CD4-positive, CD25-positive, alpha-beta regulatory T cell (primary cell): ENCODE data around the gene MAT1A. TPM values are rescaled to one million over a fixed set of nuclear protein-coding genes. Genes with fewer than 3 reads are reported as not detected.
"Not testable (repeated sequence)": the region's sequence is repeated elsewhere in the genome, so short reads cannot be mapped to it uniquely, and the experiment has no call there.

Source experiments
- ATAC-seq, 2 donors: fragments of 150-1000 bp; cut with Tn5 transposase; one replicate each; pipeline ENCODE4 v1.10.0; 2021; ENCODE audit warnings: low read depth in 2 of 2, moderate number of reproducible peaks in 2 of 2, moderate library complexity in 1 of 2
- DNase-seq, 3 donors: peaks; one replicate each; pipeline versions ENCODE4 v3.0.0 to v3.0.0-alpha.2; 2012 to 2022; ENCODE audit warnings: mixed read lengths in 1 of 3
- H3K27ac ChIP-seq: one replicate; pipeline ENCODE4 v1.7.0; 2013; ENCODE audit warnings: mild to moderate bottlenecking, low read length; ENCODE audit not compliant: insufficient read depth, poor library complexity, severe bottlenecking
- H3K27me3 ChIP-seq: one replicate; pipeline ENCODE4 v1.7.0; 2013; ENCODE audit warnings: low read length; ENCODE audit not compliant: control insufficient read depth, insufficient read depth
- H3K36me3 ChIP-seq: one replicate; pipeline ENCODE4 v1.7.0; 2013; ENCODE audit warnings: mild to moderate bottlenecking, low read length, moderate library complexity; ENCODE audit not compliant: control insufficient read depth, insufficient read depth
- H3K4me1 ChIP-seq: 2 replicates; pipeline ENCODE4 v1.7.0; 2013; ENCODE audit warnings: mild to moderate bottlenecking, low read length; ENCODE audit not compliant: insufficient read depth, control insufficient read depth, poor library complexity, severe bottlenecking
- H3K4me3 ChIP-seq: one replicate; pipeline ENCODE4 v1.7.0; 2013; ENCODE audit warnings: low read depth, mild to moderate bottlenecking, low read length, moderate library complexity
- H3K9me3 ChIP-seq, 2 experiments: 1 replicate in 1 of 2; 2 replicates in 1 of 2; pipeline ENCODE4 v1.7.0; 2013; ENCODE audit warnings: low read length in 2 of 2, mild to moderate bottlenecking in 1 of 2, moderate library complexity in 1 of 2; ENCODE audit not compliant: control insufficient read depth in 2 of 2
- H3K27ac Mint-ChIP-seq, 3 donors: one replicate each; pipeline ENCODE4 v1.8.0; 2020 to 2022; ENCODE audit warnings: mild to moderate bottlenecking in 3 of 3, mixed read lengths in 3 of 3, moderate library complexity in 2 of 3
- H3K27me3 Mint-ChIP-seq: one replicate; pipeline ENCODE4 v1.8.0; 2022; ENCODE audit warnings: mild to moderate bottlenecking, mixed read lengths
- H3K36me3 Mint-ChIP-seq: one replicate; pipeline ENCODE4 v1.8.0; 2020; ENCODE audit warnings: mixed read lengths
- H3K4me1 Mint-ChIP-seq, 4 donors: one replicate each; pipeline ENCODE4 v1.8.0; 2020 to 2022; ENCODE audit warnings: mixed read lengths in 4 of 4, mild to moderate bottlenecking in 1 of 4
- H3K4me3 Mint-ChIP-seq, 4 donors: one replicate each; pipeline ENCODE4 v1.8.0; 2020 to 2022; ENCODE audit warnings: mild to moderate bottlenecking in 4 of 4, mixed read lengths in 4 of 4, moderate library complexity in 3 of 4
- H3K9me3 Mint-ChIP-seq, 7 donors: one replicate each; pipeline ENCODE4 v1.8.0; 2020 to 2022; ENCODE audit warnings: mixed read lengths in 7 of 7, mild to moderate bottlenecking in 3 of 7, moderate library complexity in 2 of 7
- polyA plus RNA-seq, 4 donors: library from polyadenylated mRNA; unstranded; fragments of 300-500 nt; fragmentation: Illumina TruSeq; gene quantifications; one replicate each; pipeline ENCODE4 v1.2.3, GENCODE V29; 2021
- total RNA-seq: library from RNA; stranded (reverse); gene quantifications from one replicate; pipeline ENCODE4 v1.2.3, GENCODE V29; 2022

MAT1A gene
- total and polyA plus RNA-seq, 5 donors from 2014 or later = not detected

DNA sequence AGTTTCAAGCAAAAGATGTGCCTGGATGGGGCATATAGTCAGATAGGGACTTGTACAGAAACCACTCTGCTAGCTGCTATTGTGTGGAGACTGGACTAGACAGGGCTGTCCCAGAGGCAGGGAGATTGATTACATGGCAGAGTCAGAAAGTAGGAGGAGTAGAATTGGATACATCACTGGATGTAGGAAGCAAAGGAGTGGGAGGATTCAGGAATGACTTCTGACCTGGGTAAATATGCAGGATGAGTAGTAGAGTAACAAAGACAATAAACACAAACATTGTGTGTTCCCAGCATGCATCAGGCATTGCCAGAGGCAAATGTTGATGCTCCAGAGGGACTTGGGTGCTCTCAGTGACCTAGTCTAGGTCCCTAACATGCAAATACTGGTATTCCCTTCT, 30.9 kb upstream of the MAT1A start:
- Histone ChIP-seq H3K27me3 (peaks cover 3% of the 10 kb centered on the region), H3K4me1 (no peaks in the 10 kb centered on the region), H3K4me3 (no peak overlapping the region), H3K36me3 (no peaks in the 10 kb centered on the region), H3K27ac (no peak overlapping the region), H3K9me3 (no peaks in the 10 kb centered on the region)
- H3K36me3 Mint-ChIP-seq = no peaks in the 10 kb centered on the region
- peaks cover 14% of the 10 kb centered on the region for H3K27me3 Mint-ChIP-seq
- DNase-seq (no peak), ATAC-seq (no peak)
- no peak overlapping the region for H3K27ac Mint-ChIP-seq
- no peaks in the 10 kb centered on the region for H3K4me1 Mint-ChIP-seq
- H3K4me3 Mint-ChIP-seq = no peak overlapping the region
- no peaks in the 10 kb centered on the region for H3K9me3 Mint-ChIP-seq

DNA sequence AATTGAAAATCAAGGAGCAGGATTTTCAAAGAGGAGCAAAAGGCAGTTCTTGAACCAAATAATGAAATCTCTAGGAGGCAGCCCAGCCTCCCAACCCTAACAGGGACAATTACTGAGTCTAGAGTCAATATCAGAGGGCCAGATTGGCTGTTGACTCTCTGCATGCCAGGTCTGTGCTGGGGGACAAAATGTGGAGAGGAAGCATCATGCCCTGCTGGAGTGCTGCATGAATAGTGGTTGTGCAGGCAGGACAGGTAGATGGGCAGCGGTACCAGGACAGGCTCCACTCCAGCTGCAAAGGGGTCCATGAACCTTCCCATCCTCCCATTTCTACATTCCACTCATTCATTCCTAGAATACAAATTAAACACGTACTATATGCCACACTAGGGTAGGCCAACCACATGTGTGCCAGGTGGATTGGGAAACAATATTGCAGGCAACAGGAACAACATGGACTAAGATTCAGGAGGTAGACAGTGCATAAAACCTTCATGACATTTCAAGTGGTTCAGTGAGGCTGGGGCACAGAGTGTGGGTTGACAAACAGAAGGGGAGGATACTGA, 30.4 kb upstream of the MAT1A start:
- H3K36me3 Mint-ChIP-seq = no peaks in the 10 kb centered on the region
- Histone ChIP-seq H3K36me3 (no peaks in the 10 kb centered on the region), H3K4me3 (no peak overlapping the region), H3K4me1 (no peaks in the 10 kb centered on the region), H3K9me3 (no peaks in the 10 kb centered on the region), H3K27ac (no peak overlapping the region), H3K27me3 (peaks cover 3% of the 10 kb centered on the region)
- no peak overlapping the region for H3K4me3 Mint-ChIP-seq
- no peak for DNase-seq
- H3K27ac Mint-ChIP-seq = no peak overlapping the region
- no peaks in the 10 kb centered on the region for H3K4me1 Mint-ChIP-seq
- peaks cover 11% of the 10 kb centered on the region for H3K27me3 Mint-ChIP-seq
- H3K9me3 Mint-ChIP-seq = no peaks in the 10 kb centered on the region
- ATAC-seq = no peak

DNA sequence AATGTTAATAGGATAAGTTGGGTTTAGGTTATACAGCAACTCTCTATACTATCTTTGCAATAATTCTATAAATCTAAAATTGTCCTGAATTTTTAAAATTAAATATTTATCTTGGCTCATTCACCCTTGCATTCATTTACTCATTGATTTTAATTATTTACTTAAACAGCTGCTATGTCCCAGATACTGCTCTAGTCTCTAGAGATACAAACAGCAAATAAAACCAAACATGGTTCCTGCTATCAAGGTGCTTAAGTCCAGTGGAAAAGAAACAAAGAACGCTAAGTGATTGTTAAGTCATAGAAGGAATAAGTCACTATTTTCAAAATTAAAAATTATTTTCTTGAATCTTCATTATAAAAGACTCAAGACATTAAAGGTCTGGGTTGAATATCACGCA, 29.9 kb upstream of the MAT1A start:
- Mint-ChIP-seq H3K4me3 (no peak overlapping the region), H3K27me3 (peaks cover 11% of the 10 kb centered on the region), H3K36me3 (no peaks in the 10 kb centered on the region), H3K27ac (no peak overlapping the region), H3K4me1 (no peaks in the 10 kb centered on the region), H3K9me3 (no peaks in the 10 kb centered on the region)
- DNase-seq (no peak), ATAC-seq (no peak)
- H3K4me3 ChIP-seq = no peak overlapping the region
- no peaks in the 10 kb centered on the region for H3K36me3 ChIP-seq
- H3K4me1 ChIP-seq = no peaks in the 10 kb centered on the region
- H3K9me3 ChIP-seq = no peaks in the 10 kb centered on the region
- H3K27ac ChIP-seq = no peak overlapping the region
- peaks cover 3% of the 10 kb centered on the region for H3K27me3 ChIP-seq

DNA sequence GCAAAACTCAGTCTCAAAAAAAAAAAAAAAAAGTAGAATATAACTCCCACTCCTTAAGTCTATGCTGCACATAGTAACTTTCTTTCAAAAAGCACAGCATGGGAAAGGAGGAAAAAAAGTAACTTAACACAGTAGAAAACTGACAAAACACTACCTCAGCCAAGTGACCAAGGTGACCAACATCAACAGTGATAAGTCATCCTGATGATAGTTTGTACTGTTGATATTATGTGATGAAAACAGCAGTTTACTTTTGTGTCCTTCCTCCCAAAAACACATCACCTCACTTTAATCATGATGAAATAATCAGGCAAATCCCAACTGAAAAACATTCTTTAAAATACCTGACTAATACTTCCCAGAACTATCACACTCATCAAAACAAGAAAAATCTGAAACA, 29.3 kb upstream of the MAT1A start:
- Mint-ChIP-seq H3K36me3 (no peaks in the 10 kb centered on the region), H3K4me3 (no peak overlapping the region), H3K27ac (no peak overlapping the region), H3K27me3 (peaks cover 7% of the 10 kb centered on the region), H3K4me1 (no peaks in the 10 kb centered on the region), H3K9me3 (no peaks in the 10 kb centered on the region)
- no peaks in the 10 kb centered on the region for H3K4me1 ChIP-seq
- no peak for ATAC-seq
- no peak overlapping the region for H3K4me3 ChIP-seq
- no peaks in the 10 kb centered on the region for H3K36me3 ChIP-seq
- no peaks in the 10 kb centered on the region for H3K27me3 ChIP-seq
- no peak overlapping the region for H3K27ac ChIP-seq
- DNase-seq = no peak
- no peaks in the 10 kb centered on the region for H3K9me3 ChIP-seq

GRCh38 chr10:80315391-80315790, 25.9 kb upstream of the MAT1A start:
- ATAC-seq (no peak), DNase-seq (no peak)
- Histone ChIP-seq H3K4me1 (no peaks in the 10 kb centered on the region), H3K27me3 (no peaks in the 10 kb centered on the region), H3K9me3 (no peaks in the 10 kb centered on the region), H3K36me3 (no peaks in the 10 kb centered on the region), H3K4me3 (no peak overlapping the region), H3K27ac (no peak overlapping the region)
- Mint-ChIP-seq H3K27me3 (no peaks in the 10 kb centered on the region), H3K27ac (no peak overlapping the region), H3K36me3 (no peaks in the 10 kb centered on the region), H3K9me3 (no peaks in the 10 kb centered on the region), H3K4me1 (no peaks in the 10 kb centered on the region), H3K4me3 (no peak overlapping the region)

DNA sequence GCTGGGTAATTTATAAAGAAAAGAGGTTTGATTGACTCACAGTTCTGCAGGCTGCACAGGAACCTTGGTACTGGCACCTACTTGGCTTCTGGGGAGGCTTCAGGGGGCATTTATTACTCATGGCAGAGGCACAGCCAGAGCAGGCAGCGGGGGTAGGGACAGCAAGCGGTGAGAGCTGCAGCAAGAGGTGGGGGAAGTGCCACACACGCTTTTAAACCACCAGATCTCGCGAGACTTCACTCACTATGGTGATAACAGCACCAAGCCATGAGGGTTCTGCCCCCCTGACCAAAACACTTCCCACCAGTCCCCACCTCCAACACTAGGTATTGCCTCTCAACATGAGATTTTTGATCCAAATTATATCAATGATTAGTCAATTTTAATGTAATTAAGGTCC, 24.1 kb upstream of the MAT1A start:
- Histone ChIP-seq H3K27ac (no peak overlapping the region), H3K4me1 (no peaks in the 10 kb centered on the region), H3K36me3 (no peaks in the 10 kb centered on the region), H3K4me3 (no peak overlapping the region), H3K9me3 (no peaks in the 10 kb centered on the region), H3K27me3 (no peaks in the 10 kb centered on the region)
- no peaks in the 10 kb centered on the region for H3K27me3 Mint-ChIP-seq
- H3K9me3 Mint-ChIP-seq = peaks cover 0 to 2% (median 0%) of the 10 kb centered on the region in 7 donors
- DNase-seq (no peak), ATAC-seq (no peak)
- H3K27ac Mint-ChIP-seq = no peak overlapping the region
- no peaks in the 10 kb centered on the region for H3K36me3 Mint-ChIP-seq
- H3K4me3 Mint-ChIP-seq = no peak overlapping the region
- no peaks in the 10 kb centered on the region for H3K4me1 Mint-ChIP-seq

DNA sequence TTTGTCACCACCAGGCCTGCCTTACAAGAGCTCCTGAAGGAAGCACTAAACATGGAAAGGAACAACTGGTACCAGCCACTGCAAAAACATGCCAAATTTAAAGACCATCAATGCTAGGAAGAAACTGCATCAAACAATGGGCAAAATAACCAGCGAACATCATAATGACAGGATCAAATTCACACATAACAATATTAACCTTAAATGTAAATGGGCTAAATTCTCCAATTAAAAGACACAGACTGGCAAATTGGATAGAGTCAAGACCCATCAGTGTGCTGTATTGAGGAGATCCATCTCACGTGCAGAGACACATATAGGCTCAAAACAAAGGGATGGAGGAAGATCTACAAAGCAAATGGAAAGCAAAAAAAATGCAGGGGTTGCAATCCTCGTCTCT, 16.5 kb upstream of the MAT1A start:
- ATAC-seq, H3K4me3 Mint-ChIP-seq, H3K36me3 Mint-ChIP-seq, H3K4me3 ChIP-seq, H3K27ac Mint-ChIP-seq, H3K4me1 Mint-ChIP-seq, H3K27me3 Mint-ChIP-seq, H3K4me1 ChIP-seq, H3K27me3 ChIP-seq, DNase-seq, H3K36me3 ChIP-seq, H3K9me3 ChIP-seq, H3K27ac ChIP-seq: not testable (repeated sequence)
- H3K9me3 Mint-ChIP-seq = peaks cover 0 to 21% (median 11%) of the 10 kb centered on the region in 7 donors

DNA sequence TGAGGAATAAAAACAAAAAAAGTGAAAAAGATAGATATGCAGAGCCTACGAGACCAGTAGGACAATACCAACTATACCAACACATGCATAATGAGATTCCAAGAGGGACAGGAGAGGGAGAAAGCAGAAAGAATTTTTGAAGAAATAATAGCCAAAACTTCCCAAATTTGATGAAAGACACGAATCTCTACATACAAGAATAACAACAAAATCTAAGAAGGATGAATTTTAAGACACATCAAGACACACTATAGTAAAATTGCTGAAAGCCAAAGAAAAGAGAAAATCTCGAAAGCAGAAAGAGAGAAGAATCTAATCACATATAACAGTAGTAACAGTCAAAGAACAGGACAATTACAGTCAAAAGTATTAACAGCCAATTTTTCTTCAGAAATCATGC, 7.5 kb upstream of the MAT1A start:
- H3K4me1 ChIP-seq = no peaks in the 10 kb centered on the region
- Mint-ChIP-seq H3K9me3 (peaks cover 0 to 26% (median 9%) of the 10 kb centered on the region in 7 donors), H3K4me3 (no peak overlapping the region), H3K27me3 (peaks cover 9% of the 10 kb centered on the region), H3K4me1 (no peaks in the 10 kb centered on the region), H3K36me3 (no peaks in the 10 kb centered on the region), H3K27ac (no peak overlapping the region)
- H3K36me3 ChIP-seq = no peaks in the 10 kb centered on the region
- H3K27me3 ChIP-seq = peaks cover 6% of the 10 kb centered on the region
- ATAC-seq (no peak), DNase-seq (no peak)
- H3K9me3 ChIP-seq = peaks cover 8 to 18% of the 10 kb centered on the region in 2 experiments
- H3K27ac ChIP-seq = no peak overlapping the region
- H3K4me3 ChIP-seq = no peak overlapping the region
